Activated CD4-positive, alpha-beta T cell treated with anti-CD3 and anti-CD28 coated beads, Interleukin-2, Interleukin-6, amounts not matched to agents 100 ng/mL and 50 ng/mL, durations not matched to agents 16 hours and 8 hours (primary cell): ENCODE results near the gene CALD1.

ENCODE experiments used
- DNase-seq: peaks from one replicate; pipeline ENCODE4 v3.0.0-alpha.2; 2020

CALD1 gene

DNA sequence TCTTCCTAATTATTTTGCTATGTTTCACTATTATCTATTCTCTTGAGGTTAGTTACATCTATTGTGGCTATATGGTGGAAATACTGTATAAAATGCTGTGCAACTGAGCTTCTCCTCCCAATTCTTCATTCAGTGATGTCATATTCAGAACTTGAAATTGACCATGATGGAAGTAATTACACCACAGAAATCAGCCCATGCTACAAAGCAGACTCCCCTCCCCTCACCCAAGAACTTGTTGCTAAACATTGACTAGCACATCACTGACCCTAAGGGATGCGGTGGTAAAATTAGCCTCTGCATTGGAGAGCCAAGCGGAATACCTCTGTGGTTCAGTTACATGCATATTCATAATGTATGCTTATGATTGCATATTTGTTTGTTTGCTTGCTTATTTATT, 8.8 kb downstream of the CALD1 start:
- DNase-seq = no peak

DNA sequence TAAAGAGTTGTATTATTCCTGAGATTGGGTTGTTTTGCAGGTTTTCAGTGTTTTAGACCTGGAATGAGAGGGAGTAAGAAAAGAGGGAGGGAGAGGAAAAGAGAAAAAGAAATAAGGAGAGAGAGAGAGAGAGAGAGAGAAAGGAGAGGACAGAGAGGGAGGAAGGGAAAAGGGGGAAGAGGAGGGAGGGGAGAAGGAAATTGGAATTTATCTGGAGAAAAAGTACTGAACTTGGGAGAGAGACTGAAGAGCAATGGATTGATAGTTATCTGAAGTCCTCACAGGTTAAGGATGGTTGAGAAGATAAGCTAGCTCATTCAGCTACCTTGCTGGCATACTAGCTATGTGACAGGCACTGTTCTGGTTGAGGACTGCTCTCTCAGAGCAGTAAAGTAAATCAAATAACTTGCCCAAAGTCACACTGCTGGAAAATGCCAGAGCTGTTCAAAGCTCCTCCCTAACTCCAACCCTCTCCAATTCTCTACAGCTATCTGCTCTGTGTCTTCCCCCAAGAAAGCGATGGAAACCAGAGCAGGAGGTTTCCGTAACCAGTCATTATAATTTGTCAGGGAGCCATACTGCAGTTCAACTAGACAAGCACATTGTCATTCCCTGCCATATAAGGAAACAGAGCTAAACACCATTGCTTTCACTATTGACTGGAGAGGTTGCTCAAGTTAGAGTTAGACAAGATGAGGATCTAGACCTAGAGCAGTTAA, 10.7 kb downstream of the CALD1 start:
- DNase-seq = no peak

DNA sequence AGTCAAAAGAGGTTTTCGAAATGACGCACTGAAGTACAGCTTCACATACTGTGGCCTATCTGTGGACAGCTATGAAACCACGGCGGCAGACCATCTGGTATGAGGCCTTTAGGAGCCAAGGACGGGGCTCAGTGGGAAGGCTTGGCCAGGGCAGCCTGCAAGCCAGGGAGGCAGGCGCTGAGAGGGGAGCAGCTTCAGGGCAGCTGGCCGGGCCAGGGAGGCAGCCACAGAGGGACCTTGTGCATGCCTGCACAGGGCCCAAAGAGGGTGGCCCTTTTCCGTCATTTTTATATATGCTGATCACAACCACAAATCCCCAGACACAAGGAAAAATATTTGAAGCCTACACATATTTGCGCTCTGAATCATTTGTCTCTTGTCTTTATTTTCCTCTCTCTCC, 13.5 kb downstream of the CALD1 start:
- DNase-seq = no peak

DNA sequence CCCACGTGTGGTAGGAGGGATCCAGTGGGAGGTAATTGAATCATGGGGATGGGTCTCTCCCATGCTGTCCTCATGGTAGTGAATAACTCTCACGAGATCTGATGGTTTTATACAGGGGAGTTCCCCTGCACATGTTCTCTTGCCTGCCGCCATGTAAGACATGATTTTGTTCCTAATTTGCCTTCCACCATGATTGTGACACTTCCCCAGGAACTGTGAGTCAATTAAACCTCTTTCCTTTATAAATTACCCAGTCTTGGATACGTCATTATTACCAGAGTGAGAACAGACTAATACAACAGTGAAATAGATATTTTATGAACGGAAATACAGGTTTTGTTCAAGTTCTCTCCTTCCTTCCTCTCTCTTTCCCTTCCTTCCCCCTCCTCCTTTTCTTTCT, 15.8 kb downstream of the CALD1 start:
- DNase-seq = no peak

DNA sequence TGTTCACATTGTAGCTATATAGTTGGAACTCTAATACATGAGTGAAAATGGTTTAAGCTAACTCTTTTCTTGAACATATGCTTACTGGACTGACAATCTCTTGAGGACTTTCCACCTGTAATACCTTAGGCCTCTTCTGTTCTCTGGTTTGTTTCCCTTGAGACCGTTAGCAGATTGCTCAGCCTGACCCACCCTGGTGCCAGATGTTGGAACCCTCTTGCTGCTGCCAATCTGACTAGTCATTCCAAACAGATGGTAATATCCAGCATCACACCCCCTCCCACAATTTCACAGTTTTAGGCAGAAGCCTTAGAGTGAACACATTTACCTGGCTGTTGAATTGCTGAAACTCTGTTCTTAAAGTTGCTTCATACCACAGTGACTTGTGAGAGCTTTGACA, 18.7 kb downstream of the CALD1 start:
- no peak for DNase-seq

DNA sequence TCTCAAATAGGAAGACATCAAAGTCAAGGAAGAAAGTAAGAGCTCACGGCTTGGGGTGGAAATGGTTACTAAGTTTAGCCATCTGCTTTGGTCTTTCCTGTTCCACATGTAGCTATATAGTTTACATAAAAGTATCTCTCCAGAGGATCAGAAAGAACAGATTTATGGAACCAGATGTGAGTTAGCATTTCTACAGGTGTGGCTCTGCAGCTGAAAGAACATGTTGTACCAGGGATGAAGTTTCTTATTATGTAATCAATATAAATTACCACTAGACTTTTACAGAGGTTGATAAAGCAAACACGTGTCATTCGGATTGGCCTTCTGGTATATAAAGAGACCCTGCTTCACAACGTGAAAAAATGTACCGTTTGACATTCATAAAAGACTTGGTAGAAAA, 19.9 kb downstream of the CALD1 start:
- DNase-seq = no peak

DNA sequence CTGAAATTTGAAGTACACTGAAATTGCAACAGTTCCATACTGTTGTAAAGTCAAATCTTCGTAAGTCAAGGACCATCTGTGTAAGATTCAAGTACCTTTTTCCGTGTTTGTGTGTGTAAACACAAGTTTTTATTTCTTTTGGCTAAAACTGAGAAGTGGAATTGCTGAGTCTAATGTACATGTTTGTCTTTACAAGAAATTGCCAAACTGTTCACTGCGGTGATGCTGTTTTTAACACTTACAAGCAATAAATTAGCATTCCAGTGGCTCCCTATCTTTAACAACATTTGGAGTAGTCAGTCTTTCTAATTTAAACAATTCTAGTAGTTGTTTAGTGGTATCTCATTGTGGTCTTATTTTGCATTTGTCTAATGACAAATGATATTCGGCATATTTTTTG, 23.3 kb downstream of the CALD1 start:
- DNase-seq = no peak

DNA sequence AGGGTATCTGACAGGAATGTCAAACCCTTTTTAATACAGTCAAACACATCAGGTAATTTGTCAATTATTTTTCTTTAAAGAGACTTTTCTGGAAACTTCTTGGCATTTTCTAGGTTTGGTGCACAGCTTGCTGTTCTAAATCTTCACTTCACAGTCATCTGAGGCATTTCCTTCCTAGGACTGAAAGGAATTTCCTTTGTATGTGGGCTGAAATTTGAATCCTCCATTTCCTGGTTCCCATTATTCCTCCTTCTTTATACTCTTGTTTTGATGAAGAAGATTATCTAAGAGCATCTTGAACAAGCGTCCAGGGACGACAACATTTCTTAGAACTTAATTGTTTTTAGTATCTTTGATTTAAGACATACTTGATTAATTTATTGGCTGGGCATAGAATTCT, 24.9 kb downstream of the CALD1 start:
- DNase-seq = no peak

DNA sequence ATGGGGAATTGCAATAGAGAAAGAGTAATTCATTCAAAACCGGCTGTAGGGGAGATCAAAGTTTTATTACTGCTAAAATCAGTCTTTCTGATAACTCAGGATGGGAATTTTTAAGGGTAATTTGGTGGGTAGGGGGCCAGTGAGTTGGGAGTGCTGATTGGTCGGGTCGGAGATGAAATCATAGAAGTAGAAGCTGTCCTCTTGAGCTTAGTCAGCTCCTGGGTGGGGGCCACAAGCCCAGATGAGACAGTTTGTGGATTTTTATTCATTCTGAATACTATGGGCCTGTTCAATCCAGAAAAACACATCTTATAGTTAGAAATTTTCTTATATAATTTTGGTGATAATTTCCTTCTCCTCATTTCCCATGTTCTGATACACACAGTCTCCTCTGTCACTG, 25.4 kb downstream of the CALD1 start:
- DNase-seq = no peak

DNA sequence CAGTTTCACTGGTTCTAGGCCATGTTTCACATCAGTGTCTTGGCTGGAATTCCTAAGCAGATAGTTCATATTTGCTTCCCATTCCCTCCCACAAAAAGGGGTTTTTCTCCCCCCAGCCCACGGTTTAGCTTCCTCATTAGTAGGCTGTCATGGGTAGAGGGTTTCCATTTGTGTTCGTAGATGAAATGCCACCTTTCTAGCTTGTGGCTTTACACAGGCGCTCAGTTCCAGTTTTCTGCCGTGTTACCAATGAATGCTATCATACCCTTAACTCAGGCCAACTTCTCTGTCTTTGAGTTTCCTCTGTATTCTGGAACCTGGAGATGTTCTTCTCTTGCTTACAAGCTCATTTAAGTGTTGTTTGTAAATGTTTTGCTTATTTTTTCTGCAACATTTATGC, 26.8 kb downstream of the CALD1 start:
- no peak for DNase-seq

DNA sequence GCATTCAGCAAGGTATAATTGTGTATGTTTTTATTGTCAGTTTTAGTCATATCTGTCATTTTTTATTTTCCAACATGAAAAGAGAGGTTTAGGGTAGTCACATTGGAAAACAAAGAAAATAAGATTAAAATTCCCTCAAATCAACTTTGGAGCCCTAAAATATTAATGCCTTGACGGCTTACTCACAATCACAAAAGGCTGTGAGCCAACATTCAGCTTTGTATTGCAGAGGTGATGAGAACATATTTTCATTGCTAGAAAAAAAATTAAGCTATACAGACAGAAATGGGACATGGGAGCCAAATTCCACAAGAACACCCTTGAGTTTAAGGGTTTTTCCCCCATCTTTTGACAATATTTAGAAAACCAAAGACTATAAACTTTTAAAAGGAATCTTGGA, 30.2 kb downstream of the CALD1 start:
- no peak for DNase-seq

DNA sequence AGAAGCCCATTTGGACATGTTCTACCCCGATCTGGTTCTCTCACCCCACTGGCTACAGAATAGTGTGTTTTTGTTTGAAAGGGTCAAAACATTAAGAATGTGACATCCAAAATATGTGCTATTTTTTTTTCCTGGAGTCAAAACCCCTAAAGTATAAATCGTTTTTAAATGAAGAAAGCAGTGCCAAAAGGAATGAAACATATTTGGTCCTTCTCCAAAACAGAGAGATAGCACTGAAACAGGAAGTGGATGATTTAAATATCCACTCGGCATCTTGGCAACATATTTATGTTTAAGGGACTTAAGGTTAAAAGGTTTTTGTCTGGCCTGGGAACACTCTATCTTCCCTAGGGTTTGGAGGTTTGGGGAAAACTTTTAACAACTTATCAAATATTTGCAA, 32.3 kb downstream of the CALD1 start:
- DNase-seq = no peak

DNA sequence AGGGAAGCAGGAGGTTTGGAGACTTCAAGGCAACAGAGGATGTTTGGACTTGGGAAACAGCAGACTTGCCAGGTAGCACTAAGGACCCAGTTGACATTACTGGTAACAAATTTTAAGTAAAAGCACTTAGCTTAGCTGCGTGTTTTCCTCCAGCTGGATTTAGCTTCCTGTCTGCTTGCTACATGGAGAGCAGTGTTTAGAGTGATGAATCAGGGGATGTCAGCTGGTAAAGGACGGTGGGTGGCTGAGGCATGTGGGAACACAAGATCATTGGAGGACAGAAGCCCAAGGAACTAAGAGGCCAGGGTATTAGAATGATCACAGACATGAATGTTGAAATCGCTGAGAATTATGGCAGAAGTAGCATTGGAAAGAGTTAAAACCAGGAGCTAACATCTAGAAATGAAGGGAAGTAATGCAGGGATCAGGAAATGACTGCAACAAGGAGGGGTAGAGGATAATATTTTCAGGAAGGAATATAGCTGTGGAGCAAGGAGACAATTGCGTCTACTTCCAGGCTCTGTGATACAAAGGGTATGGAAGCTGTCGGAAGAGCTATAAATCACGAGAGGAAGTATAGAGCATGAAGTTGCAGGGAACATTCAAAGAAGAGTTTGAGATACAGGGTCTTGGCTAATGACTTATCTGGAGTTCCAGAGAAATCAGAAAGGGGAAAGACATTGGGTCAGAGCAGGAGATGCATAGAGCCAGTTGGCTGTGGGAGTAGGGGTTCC, 34.4 kb downstream of the CALD1 start:
- no peak for DNase-seq

DNA sequence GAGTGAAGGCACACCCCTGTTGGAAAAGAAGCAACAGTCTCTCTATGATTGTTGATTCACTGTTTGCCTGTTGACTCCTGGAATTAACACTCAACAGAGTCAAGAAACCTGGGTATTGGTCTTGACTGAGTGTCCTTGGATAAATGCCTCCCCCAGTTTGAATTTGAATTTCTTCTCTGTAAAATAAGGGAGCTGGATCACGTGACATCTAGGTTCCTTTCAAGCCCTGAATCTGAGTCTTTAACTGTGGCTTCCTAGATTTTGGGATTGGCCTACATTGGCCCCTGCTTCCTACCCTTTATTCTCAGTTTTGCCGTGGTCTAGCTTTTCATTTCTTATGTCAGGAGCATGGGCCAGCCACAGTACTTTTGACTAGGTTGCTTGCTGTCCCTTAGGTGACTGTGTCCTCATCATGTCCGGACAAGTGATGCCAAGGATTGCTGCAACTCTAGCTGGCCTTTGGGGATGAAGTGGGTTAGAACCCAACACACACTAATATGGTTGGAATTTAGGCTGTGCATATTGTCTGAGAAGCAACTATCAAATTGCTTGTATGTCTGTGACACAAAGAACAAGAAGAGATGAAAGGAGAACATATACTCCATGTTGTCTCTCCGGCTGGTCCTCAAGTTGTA, 35.4 kb downstream of the CALD1 start:
- no peak for DNase-seq

DNA sequence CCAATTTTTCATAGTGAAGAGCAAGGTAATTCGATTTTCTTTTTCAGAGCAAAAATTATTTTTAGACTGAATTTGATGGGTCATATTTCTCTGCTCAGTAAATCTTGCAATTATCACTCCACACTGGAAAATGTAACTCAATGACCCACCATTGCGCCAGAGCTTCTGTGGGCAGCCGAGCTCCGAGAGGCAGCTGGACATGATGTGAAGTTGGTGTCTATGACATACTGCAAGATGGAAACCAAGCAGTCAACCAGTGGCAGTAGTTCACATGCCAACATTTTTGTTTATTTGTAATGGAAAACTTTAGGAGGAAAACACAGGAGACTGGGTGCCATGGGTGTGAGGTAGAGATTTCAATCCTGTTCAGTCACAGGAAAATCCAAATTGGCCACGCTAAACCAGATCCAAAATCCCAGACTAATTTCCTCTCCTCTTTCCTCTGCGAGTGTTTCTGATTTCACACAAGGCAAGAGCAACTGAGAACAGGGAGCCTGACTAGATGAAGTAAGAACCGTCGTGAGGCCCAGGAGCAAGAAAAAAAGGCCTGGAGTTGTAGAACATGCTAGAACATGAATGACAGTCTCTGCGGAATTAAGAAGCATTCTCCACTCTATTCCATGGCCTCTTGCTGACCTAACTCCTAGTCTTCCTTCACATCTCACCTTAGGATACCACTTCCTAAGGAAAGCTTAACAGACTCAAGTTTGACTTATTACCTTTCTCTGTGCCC, 39.3 kb downstream of the CALD1 start:
- no peak for DNase-seq

DNA sequence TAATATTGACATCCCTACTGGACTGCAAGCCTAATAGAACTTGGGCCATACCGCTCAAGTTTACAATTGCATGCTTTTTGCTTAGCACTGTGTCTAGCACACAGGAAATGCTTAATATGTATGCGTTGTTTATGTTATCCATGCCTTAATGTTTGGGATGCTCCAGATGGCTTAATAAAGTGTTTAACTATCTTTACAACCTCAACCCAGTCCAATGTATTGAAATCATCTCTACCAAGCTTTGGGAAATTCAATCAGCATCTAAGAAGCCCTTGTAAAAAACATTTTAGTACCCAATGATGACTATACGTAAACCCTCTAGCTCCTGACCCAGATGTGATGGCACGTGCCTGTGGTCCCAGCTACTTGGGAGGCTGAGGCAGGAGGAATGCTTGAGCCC, 40.0 kb downstream of the CALD1 start:
- DNase-seq = no peak

DNA sequence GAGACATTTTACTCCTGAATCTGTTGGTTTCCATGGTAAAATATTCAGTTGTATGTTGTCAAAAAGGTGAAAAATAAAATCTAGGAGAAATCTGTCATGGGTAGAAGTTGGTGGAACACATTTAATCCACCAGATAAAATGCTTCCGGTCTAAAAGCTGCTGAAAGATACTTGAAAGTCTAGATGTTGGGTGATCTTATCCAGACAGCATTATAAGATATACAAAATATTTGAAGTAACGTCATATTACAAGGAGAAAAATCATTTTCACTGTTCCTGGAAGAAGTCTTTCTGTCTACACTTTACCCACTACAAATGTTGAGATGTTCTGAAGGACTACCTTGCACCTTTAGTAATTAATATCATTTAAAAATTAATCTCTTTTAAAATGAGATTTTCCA, 40.9 kb downstream of the CALD1 start:
- DNase-seq = no peak

DNA sequence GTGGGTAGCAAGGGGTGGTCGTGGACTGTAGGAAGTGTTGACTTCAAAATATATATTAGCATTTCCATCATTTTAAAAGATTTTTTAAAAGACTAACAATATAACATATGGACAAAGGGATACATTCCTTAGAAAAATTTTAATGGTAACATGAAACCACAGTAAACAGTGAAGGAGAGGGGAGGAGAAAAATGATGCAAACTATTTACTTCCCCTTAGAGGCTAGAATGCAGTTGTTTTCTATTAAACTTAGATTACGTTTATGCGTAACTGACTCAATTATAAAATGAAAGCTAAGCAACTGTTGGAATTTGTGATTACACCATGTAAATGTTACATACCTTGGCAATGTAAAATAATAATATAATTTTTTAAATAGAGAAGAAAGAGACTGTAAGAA, 41.3 kb downstream of the CALD1 start:
- no peak for DNase-seq

DNA sequence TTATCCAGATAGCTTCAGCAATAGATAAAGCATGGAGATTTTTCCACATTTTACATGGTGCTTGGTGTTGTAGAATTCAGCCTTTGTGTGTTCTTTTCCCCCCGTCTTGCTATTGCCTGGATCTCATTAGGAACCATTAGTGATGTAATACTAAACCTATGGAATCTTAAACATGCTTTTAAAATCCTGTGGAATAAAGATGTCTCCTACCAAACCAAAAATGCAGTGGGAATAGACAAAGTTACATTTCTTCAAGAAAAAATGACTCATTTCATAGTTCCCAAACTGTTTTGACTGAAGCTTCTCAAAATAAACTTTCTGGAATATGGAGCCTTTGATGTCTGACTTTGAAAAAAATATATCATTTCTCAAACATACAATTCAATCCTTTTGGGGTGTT, 44.0 kb downstream of the CALD1 start:
- DNase-seq = no peak

DNA sequence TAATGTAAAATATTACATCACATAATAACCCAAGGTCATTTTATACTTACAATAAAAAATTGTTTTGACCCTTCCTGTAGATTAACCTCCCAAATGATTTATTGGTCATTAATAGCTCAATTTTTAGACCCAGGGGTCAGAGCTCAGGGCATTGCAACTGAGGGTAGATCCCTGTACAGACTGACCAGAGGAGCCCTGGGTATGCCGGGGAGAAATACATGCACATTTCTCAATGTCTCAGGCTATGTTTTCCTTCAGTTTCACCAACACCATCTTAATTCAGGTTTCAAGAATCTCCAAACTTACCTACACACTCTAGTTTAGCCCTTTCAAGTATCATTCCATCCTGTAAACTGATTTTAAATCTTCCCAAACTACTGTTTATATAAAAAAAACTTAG, 46.2 kb downstream of the CALD1 start:
- no peak for DNase-seq

DNA sequence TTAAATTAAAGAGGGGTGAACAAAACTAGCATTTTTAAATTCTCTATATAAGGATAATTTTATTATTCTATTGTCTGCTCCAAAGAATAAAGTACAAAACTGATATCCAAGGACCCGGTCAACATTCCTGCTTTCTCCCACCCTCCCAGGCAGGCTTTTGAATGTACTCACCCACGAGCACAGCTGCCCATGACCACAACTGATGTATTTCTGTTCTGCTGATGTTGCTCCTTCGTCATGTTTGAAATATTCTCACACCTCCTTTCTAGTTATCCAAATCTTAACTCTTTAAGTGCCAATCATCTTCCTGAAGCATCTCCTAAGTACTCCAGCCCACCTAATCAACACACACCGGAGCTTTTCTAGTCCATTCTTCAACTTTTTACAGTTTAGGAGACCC, 46.7 kb downstream of the CALD1 start:
- DNase-seq = no peak

DNA sequence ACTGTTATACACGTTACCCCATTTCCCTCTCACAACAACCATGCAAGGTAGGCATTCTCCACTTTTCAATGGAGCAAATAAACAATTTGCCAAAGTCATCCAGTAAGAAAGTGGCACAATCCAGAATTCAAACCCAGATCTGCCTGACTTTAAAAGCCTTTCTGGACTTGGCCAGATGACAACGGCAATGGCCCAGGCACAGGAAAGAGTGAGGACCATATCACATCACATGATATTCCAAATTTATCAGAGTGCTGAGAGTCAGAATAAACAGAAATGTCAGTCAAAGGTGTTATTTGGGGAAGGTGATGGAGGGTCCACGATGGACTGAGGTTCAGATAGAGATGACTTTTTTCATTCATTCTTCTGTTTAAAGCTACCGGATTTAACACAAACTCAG, 48.0 kb downstream of the CALD1 start:
- no peak for DNase-seq

DNA sequence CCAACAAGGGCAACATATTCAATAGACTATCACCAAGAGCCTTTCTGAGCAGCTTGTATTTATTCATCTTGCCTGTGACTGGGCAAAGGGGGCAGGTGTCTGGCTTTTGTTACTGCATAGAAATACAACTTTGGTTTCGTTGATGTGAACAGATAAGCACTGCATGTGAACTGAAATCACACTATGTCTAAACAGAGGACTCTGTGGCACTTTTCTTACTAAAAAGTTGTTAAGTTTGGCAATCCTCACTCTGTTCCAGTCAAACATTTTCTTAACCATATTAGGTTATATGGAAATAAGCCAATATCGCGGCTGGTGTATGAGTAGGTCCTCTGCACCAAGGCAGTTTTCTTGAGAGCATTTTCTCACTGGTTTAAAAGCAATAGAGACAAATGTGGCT, 48.5 kb downstream of the CALD1 start:
- no peak for DNase-seq

DNA sequence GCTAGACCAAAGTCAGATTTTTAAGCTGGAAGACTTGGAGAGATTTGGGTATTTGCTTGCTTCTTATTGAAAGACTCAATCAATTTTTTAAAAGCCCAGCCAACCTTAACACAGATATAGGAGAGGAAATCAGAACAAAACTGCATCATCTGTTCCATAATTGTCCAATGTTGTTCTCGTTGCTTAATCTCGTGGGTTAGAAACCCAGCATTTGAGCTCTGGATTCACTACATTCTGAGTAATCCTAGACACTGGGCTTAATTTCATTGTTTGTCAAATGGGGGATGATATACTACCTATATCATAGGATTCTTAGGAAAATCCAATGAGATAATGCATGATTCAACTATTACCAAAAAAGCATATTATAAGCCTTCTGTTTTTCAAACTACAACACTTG, 48.9 kb downstream of the CALD1 start:
- DNase-seq = no peak
